Measurements from ENCODE around the gene MEGF8.
A peak's percentile ranks its signal among the peaks of the same experiment; 100 is the strongest.

MEGF8 gene

GRCh38 chr19:42423462-42424344, 98.3 kb downstream of the MEGF8 start:
- H3K9ac ChIP-seq (ENCODE audit: low read depth, low read length): peak overlapping the region; percentile 54
- peaks cover 56% of the 10 kb centered on the region for H3K27me3 ChIP-seq (ENCODE audit: control insufficient read depth, insufficient read depth, low read length)
- peak overlapping the region; percentile 91 for H3K4me3 ChIP-seq (ENCODE audit: low read depth, low read length)
- H3K4me1 ChIP-seq (ENCODE audit: control insufficient read depth, insufficient read depth, low read length): peaks cover 11% of the 10 kb centered on the region
- no peaks in the 10 kb centered on the region for H3K9me3 ChIP-seq (ENCODE audit: control insufficient read depth, insufficient read depth, low read length)
- H3K36me3 ChIP-seq (ENCODE audit: control insufficient read depth, insufficient read depth, low read length): no peaks in the 10 kb centered on the region

DNA sequence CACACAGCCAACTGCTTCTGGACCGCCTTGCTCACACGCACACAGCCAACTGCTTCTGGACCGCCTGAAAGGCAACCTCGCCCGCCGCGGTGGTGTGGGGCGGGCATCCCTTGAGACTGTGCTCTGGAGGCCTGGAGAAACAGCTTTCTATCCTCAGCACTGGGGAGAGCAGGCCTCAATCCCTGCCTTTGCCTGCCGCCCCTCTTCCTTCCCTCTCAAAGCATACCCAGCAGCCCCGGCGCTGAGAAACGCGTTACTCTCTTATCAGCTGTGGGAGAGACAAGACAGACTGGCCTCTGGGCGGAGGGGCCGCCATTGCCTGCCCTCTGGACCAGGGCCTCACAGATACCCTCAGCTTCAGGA, 98.9 kb downstream of the MEGF8 start:
- no peaks in the 10 kb centered on the region for H3K9me3 ChIP-seq (ENCODE audit: control insufficient read depth, insufficient read depth, low read length)
- H3K9ac ChIP-seq (ENCODE audit: low read depth, low read length): no peak overlapping the region
- no peaks in the 10 kb centered on the region for H3K36me3 ChIP-seq (ENCODE audit: control insufficient read depth, insufficient read depth, low read length)
- no peak overlapping the region for H3K4me3 ChIP-seq (ENCODE audit: low read depth, low read length)
- peaks cover 11% of the 10 kb centered on the region for H3K4me1 ChIP-seq (ENCODE audit: control insufficient read depth, insufficient read depth, low read length)
- peaks cover 56% of the 10 kb centered on the region for H3K27me3 ChIP-seq (ENCODE audit: control insufficient read depth, insufficient read depth, low read length)

- no peaks in the 10 kb centered on the region for H3K9me3 ChIP-seq (ENCODE audit: control insufficient read depth, insufficient read depth, low read length)
- H3K27me3 ChIP-seq (ENCODE audit: control insufficient read depth, insufficient read depth, low read length): peaks cover 56% of the 10 kb centered on the region
- H3K4me1 ChIP-seq (ENCODE audit: control insufficient read depth, insufficient read depth, low read length): peaks cover 11% of the 10 kb centered on the region
- H3K4me3 ChIP-seq (ENCODE audit: low read depth, low read length): no peak overlapping the region
- no peak overlapping the region for H3K9ac ChIP-seq (ENCODE audit: low read depth, low read length)
- no peaks in the 10 kb centered on the region for H3K36me3 ChIP-seq (ENCODE audit: control insufficient read depth, insufficient read depth, low read length)
These were observed 99.3 kb downstream of the MEGF8 start for GRCh38 chr19:42424712-42425131.

- Histone ChIP-seq H3K36me3 (ENCODE audit: control insufficient read depth, insufficient read depth, low read length) (no peaks in the 10 kb centered on the region), H3K4me3 (ENCODE audit: low read depth, low read length) (no peak overlapping the region), H3K27me3 (ENCODE audit: control insufficient read depth, insufficient read depth, low read length) (peaks cover 46% of the 10 kb centered on the region), H3K9ac (ENCODE audit: low read depth, low read length) (no peak overlapping the region), H3K4me1 (ENCODE audit: control insufficient read depth, insufficient read depth, low read length) (peaks cover 11% of the 10 kb centered on the region), H3K9me3 (ENCODE audit: control insufficient read depth, insufficient read depth, low read length) (no peaks in the 10 kb centered on the region)
These were observed 101.2 kb downstream of the MEGF8 start for GRCh38 chr19:42426643-42427042.

- peaks cover 10% of the 10 kb centered on the region for H3K4me1 ChIP-seq (ENCODE audit: control insufficient read depth, insufficient read depth, low read length)
- H3K36me3 ChIP-seq (ENCODE audit: control insufficient read depth, insufficient read depth, low read length): no peaks in the 10 kb centered on the region
- no peak within 1 kb of the TSS for H3K4me3 ChIP-seq (ENCODE audit: low read depth, low read length)
- H3K9me3 ChIP-seq (ENCODE audit: control insufficient read depth, insufficient read depth, low read length): no peaks in the 10 kb centered on the region
- H3K27me3 ChIP-seq (ENCODE audit: control insufficient read depth, insufficient read depth, low read length): peaks cover 40% of the 10 kb centered on the region
- H3K9ac ChIP-seq (ENCODE audit: low read depth, low read length): no peak within 1 kb of the TSS
These were observed 101.9 kb downstream of the MEGF8 start, which contains the start of gene LIPE for GRCh38 chr19:42427313-42427712. Gene LIPE, minus strand, starts transcription at chr19:42427388. Its CDS starts 239 bp downstream, at chr19:42427149.

Measured in iPS-15b (cell line).